Esophagus (tissue), 2 donors: ENCODE results near the gene PAPPA2. TPM values are rescaled to one million over a fixed set of nuclear protein-coding genes. Genes with fewer than 3 reads are reported as not detected.
"Not testable (repeated sequence)": the region's sequence is repeated elsewhere in the genome, so short reads cannot be mapped to it uniquely, and the experiment has no call there.

ENCODE experiments used
- H3K27ac ChIP-seq, 2 donors: one replicate each; pipeline ENCODE4 v1.5.1; 2013; ENCODE audit warnings: low read depth in 2 of 2, mild to moderate bottlenecking in 2 of 2, inconsistent platforms in 1 of 2, low read length in 1 of 2, moderate library complexity in 1 of 2
- H3K27me3 ChIP-seq, 2 donors: one replicate each; pipeline ENCODE4 v1.6.1; 2013; ENCODE audit warnings: low read length in 2 of 2, control low read depth in 1 of 2, mild to moderate bottlenecking in 1 of 2; ENCODE audit not compliant: insufficient read depth in 2 of 2, control insufficient read depth in 1 of 2
- H3K36me3 ChIP-seq, 2 donors: one replicate each; pipeline ENCODE4 v1.6.1; 2013; ENCODE audit warnings: low read length in 1 of 2; ENCODE audit not compliant: control insufficient read depth in 2 of 2, insufficient read depth in 2 of 2
- H3K4me1 ChIP-seq, 2 donors: one replicate each; pipeline ENCODE4 v1.6.1; 2013; ENCODE audit warnings: low read length in 1 of 2; ENCODE audit not compliant: control insufficient read depth in 2 of 2, insufficient read depth in 2 of 2
- H3K4me3 ChIP-seq, 2 donors: one replicate each; pipeline ENCODE4 v1.5.1; 2013; ENCODE audit warnings: low read length in 2 of 2, mild to moderate bottlenecking in 2 of 2, low read depth in 1 of 2, moderate library complexity in 1 of 2
- H3K9me3 ChIP-seq, 2 donors: one replicate each; pipeline ENCODE4 v1.6.1; 2013; ENCODE audit warnings: mild to moderate bottlenecking in 2 of 2, low read depth in 1 of 2, low read length in 1 of 2, moderate library complexity in 1 of 2; ENCODE audit not compliant: control insufficient read depth in 2 of 2, insufficient read depth in 1 of 2
- WGBS, 2 donors: extraction: QIAGEN DNeasy Blood & Tissue Kit; methylation state at CpG; one replicate each; pipeline ENCODE4 v1.1.7; 2013; 5-methylcytosine and 5-hydroxymethylcytosine counted together
- polyA plus RNA-seq, 2 donors: library from polyadenylated mRNA; stranded (reverse); fragments of 200-250 nt; gene quantifications; one replicate each; pipeline ENCODE4 v1.2.3, GENCODE V29; 2013
- donor health status: healthy with polysubstance abuse.
- donor health status: Bipolar disorder and iron deficiency.

The PAPPA2 gene
- polyA plus RNA-seq, 2 donors: under 0.01 TPM; not detected in 1

GRCh38 chr1:176609556-176610408 is 146.8 kb downstream of the PAPPA2 start:
- H3K36me3 ChIP-seq: no peaks in the 10 kb centered on the region
- H3K27me3 ChIP-seq: no peaks in the 10 kb centered on the region
- WGBS, 2 donors: 56 to 62% methylated on average over 3 of the region's 3 CpGs
- no peaks in the 10 kb centered on the region for H3K9me3 ChIP-seq
- H3K4me3 ChIP-seq: no peak overlapping the region
- H3K27ac ChIP-seq: no peak overlapping the region
- no peaks in the 10 kb centered on the region for H3K4me1 ChIP-seq

DNA sequence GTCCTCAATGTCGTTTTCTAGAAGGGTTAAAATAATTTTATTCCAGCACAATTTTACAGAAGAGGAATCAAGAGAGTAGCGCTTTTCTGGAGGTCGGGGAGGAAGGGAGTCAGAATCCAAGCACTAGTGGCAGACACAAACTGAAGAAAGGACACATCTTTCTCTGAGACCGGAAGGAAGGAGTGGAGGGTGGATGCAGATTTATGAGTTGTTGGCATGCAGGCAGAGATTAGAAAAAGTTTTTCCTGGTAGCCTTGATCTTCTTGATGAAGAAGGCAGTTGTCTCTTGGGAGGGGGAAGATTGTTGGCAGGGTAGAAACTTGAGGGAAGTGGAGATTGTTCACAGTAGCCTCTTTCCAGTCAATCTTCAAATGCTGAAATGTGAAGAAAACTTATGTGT is 149.8 kb downstream of the PAPPA2 start:
- H3K36me3 ChIP-seq: no peaks in the 10 kb centered on the region
- no peaks in the 10 kb centered on the region for H3K9me3 ChIP-seq
- H3K4me3 ChIP-seq: no peak overlapping the region
- WGBS, 2 donors: 50 to 71% methylated on average over 4 of the region's 4 CpGs
- H3K27ac ChIP-seq: no peak overlapping the region
- no peaks in the 10 kb centered on the region for H3K4me1 ChIP-seq
- H3K27me3 ChIP-seq: no peaks in the 10 kb centered on the region

- Histone ChIP-seq H3K27me3 (no peaks in the 10 kb centered on the region), H3K4me1 (no peaks in the 10 kb centered on the region), H3K9me3 (no peaks in the 10 kb centered on the region), H3K36me3 (no peaks in the 10 kb centered on the region), H3K4me3 (no peak overlapping the region), H3K27ac (no peak overlapping the region)
These were observed 154.9 kb downstream of the PAPPA2 start for GRCh38 chr1:176617881-176618280.

GRCh38 chr1:176619261-176619660 is 156.3 kb downstream of the PAPPA2 start:
- H3K27ac ChIP-seq: no peak overlapping the region
- H3K4me1 ChIP-seq: no peaks in the 10 kb centered on the region
- no peaks in the 10 kb centered on the region for H3K27me3 ChIP-seq
- 61 to 62% methylated on average over 1 of the region's 1 CpG for WGBS, 2 donors
- H3K36me3 ChIP-seq: no peaks in the 10 kb centered on the region
- peaks cover 0 to 2% of the 10 kb centered on the region in 2 donors for H3K9me3 ChIP-seq
- H3K4me3 ChIP-seq: no peak overlapping the region

DNA sequence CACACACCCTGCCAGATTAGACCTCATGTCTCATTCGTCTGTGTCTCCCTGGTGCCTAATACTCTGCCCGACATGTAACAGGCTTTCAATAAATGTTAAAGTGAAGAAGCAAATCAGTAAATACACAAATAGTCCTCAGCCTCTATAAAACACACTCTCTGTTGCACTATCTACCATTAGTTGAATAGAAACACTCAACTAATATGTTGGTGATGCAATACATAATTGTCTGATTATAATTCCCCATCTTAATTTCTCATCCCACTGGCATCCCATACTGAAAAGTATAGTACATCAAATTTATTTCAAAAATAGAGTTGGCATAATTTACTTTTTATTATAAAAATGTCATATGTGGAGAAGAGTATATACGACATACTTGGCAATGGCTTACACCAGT is 162.4 kb downstream of the PAPPA2 start:
- H3K4me1 ChIP-seq: no peaks in the 10 kb centered on the region
- no peaks in the 10 kb centered on the region for H3K36me3 ChIP-seq
- WGBS, 2 donors: 78 to 82% methylated on average over 3 of the region's 3 CpGs
- H3K4me3 ChIP-seq: no peak overlapping the region
- H3K27ac ChIP-seq: no peak overlapping the region
- no peaks in the 10 kb centered on the region for H3K27me3 ChIP-seq
- H3K9me3 ChIP-seq: peaks cover 2% of the 10 kb centered on the region in 2 donors

DNA sequence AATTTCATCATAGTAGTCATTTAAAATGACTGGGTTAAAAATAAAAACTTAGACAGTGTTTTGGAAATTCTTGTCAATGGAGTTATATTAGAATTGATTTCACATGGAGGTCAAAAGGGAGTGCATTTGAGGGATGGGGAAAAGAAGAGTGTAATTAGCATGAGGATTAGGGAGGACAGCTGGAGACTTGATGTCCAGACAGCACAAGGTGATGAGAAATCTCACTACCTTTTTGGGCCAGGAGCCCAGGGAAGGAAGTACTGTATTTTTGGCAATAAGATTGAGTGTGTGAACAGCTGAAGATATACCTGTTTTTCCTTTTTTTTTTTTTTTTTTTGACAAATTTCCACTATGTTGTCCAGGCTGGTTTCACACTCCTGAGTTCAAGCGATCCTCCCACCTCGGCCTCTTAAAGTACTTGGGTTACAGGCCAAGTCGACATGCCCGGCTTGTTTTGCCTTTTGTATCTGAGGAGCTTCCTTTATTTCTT is 163.6 kb downstream of the PAPPA2 start:
- WGBS, 2 donors: 73 to 85% methylated on average over 4 of the region's 4 CpGs
- Histone ChIP-seq H3K27me3 (no peaks in the 10 kb centered on the region), H3K27ac (no peak overlapping the region), H3K4me3 (no peak overlapping the region), H3K36me3 (no peaks in the 10 kb centered on the region), H3K4me1 (no peaks in the 10 kb centered on the region), H3K9me3 (peaks cover 2% of the 10 kb centered on the region in 2 donors)

DNA sequence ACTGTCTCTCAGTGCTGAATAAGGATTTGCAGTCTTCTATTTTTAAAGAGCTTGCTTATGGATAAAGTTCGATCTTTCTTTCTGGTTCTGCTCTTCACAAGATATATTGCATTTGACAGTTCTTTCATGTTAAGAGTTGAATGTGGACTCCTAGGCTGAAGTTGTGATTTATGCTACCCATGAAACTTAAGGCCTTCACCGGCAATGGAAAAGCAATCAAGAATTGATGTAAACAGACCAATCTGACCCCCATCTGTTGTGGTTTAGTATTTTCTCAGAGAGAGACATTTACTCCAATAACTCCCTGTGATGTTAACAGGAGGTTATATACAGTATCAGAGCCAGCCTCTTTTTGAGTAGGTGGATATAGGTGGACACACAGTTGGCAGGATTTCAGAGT is 165.8 kb downstream of the PAPPA2 start:
- Histone ChIP-seq H3K27ac (no peak overlapping the region), H3K36me3 (no peaks in the 10 kb centered on the region), H3K4me3 (no peak overlapping the region), H3K9me3 (peaks cover 1 to 2% of the 10 kb centered on the region in 2 donors), H3K27me3 (no peaks in the 10 kb centered on the region), H3K4me1 (no peaks in the 10 kb centered on the region)
- WGBS, 2 donors: 58 to 70% methylated on average over 2 of the region's 2 CpGs

GRCh38 chr1:176634733-176635132 is 171.8 kb downstream of the PAPPA2 start:
- not testable (repeated sequence) for H3K9me3 ChIP-seq, H3K4me3 ChIP-seq, H3K4me1 ChIP-seq, H3K27ac ChIP-seq, H3K36me3 ChIP-seq, H3K27me3 ChIP-seq

- no peaks in the 10 kb centered on the region for H3K27me3 ChIP-seq
- H3K27ac ChIP-seq: no peak overlapping the region
- H3K4me3 ChIP-seq: no peak overlapping the region
- WGBS, 2 donors: 62 to 68% methylated on average over 3 of the region's 3 CpGs
- H3K9me3 ChIP-seq: no peaks in the 10 kb centered on the region
- H3K36me3 ChIP-seq: no peaks in the 10 kb centered on the region
- H3K4me1 ChIP-seq: no peaks in the 10 kb centered on the region
These were observed 175.9 kb downstream of the PAPPA2 start for GRCh38 chr1:176638713-176639526.
